ENCODE results near the gene SAFB. TPM values are rescaled to one million over a fixed set of nuclear protein-coding genes. Genes with fewer than 3 reads are reported as not detected.

The SAFB gene
- total and polyA plus RNA-seq, 11 donors = 22.3 to 59.6 (median 48.0) TPM

- no peak overlapping the region for H3K4me3 ChIP-seq
Measured at GRCh38 chr19:5703819-5704818, 81.2 kb downstream of the SAFB start.

GRCh38 chr19:5705552-5705951 is 82.7 kb downstream of the SAFB start:
- ATAC-seq (no peak), DNase-seq (no peak)
- Histone ChIP-seq H3K27ac (no peak overlapping the region), H3K9me3 (no peaks in the 10 kb centered on the region), H3K4me1 (no peaks in the 10 kb centered on the region), H3K36me3 (peaks cover 6 to 85% (median 79%) of the 10 kb centered on the region in 9 donors), H3K27me3 (no peaks in the 10 kb centered on the region), H3K4me3 (no peak overlapping the region)
- 84 to 92% (median 87%) methylated on average over 10 to 16 of the region's 16 CpGs for WGBS, 4 donors
- intact Hi-C loops (cut with DNase I) = no loop called here
- TF ChIP-seq POLR2A (IDR thresholded peaks at IDR 0.05) = no peak
- TF ChIP-seq CTCF (IDR thresholded peaks at IDR 0.05) = no peak

More at GRCh38 chr19:5703819-5704818, 81.2 kb downstream of the SAFB start:
- H3K4me1 ChIP-seq = no peaks in the 10 kb centered on the region
- H3K9me3 ChIP-seq = no peaks in the 10 kb centered on the region
- WGBS, 4 donors = 94 to 97% (median 96%) methylated on average over 32 to 40 of the region's 40 CpGs
- TF ChIP-seq POLR2A (IDR thresholded peaks at IDR 0.05) (no peak), CTCF (IDR thresholded peaks at IDR 0.05) (no peak)
- DNase-seq (no peak), ATAC-seq (peak in 2 of 4 donors; percentile 7 to 11)
- H3K27ac ChIP-seq = no peak overlapping the region
- intact Hi-C loops (cut with DNase I) = no loop called here
- peaks cover 6 to 88% (median 81%) of the 10 kb centered on the region in 9 donors for H3K36me3 ChIP-seq
- H3K27me3 ChIP-seq = no peaks in the 10 kb centered on the region

- ATAC-seq (peak in 1 of 4 donors; percentile 4), DNase-seq (no peak)
- no peak for TF ChIP-seq POLR2A (IDR thresholded peaks at IDR 0.05)
- TF ChIP-seq CTCF (IDR thresholded peaks at IDR 0.05) = no peak
- H3K27me3 ChIP-seq = no peaks in the 10 kb centered on the region
- H3K27ac ChIP-seq = no peak overlapping the region
- H3K4me1 ChIP-seq = no peaks in the 10 kb centered on the region
- intact Hi-C loops (cut with DNase I) = no loop called here
- no peaks in the 10 kb centered on the region for H3K9me3 ChIP-seq
- WGBS, 4 donors = 92 to 96% (median 95%) methylated on average over 30 to 35 of the region's 35 CpGs
- H3K36me3 ChIP-seq = peaks cover 6 to 91% (median 87%) of the 10 kb centered on the region in 9 donors
- H3K4me3 ChIP-seq = no peak overlapping the region
Measured at GRCh38 chr19:5706876-5707573, 84.1 kb downstream of the SAFB start.
